Endothelial cell of umbilical vein (primary cell): ENCODE results near the gene MROH7. TPM values are rescaled to one million over a fixed set of nuclear protein-coding genes. Genes with fewer than 3 reads are reported as not detected.

ENCODE experiments used
- BruUV-seq: library from RNA; stranded (reverse); fragments of 400-500 nt; replicated peaks from 2 replicates; lab custom pipeline; 2021; lab: Mats Ljungman, UMichigan
- CTCF ChIA-PET: fragments of 300-600, 350-600 bp; sonication (Branson Sonifier 250); formaldehyde crosslinking; loops from one replicate; lab custom pipeline; 2021; ENCODE audit warnings: antibody characterized with exemption, inconsistent platforms; lab: Charles Lee
- POLR2A ChIA-PET: fragments of 300-600, 350-600 bp; sonication (Branson Sonifier 250); formaldehyde crosslinking; loops from one replicate; lab custom pipeline; 2021; ENCODE audit warnings: antibody characterized with exemption, inconsistent platforms; lab: Charles Lee
- DNase-seq: peaks from one replicate; pipeline ENCODE4 v3.0.0-alpha.2; 2011; ENCODE audit warnings: low read depth, low spot score
- FAIRE-seq: peaks from 2 replicates; lab custom pipeline; 2011; peaks lifted over from hg19 to GRCh38; lab: Jason Lieb, UNC
- H2AFZ ChIP-seq: 2 replicates; pipeline ENCODE4 v1.6.0; 2012; ENCODE audit warnings: low read depth, low read length, control low read depth, inconsistent platforms
- H3K27ac ChIP-seq: 2 replicates; pipeline ENCODE4 v1.5.1; 2011; ENCODE audit warnings: low read depth, mild to moderate bottlenecking, control low read depth, low read length, moderate library complexity; ENCODE audit not compliant: insufficient read depth
- H3K27me3 ChIP-seq, 2 experiments: 2 replicates each; pipeline versions ENCODE4 v1.6.0 to v1.6.1; 2011; ENCODE audit warnings: low read length in 2 of 2, mixed read lengths in 1 of 2; ENCODE audit not compliant: control insufficient read depth in 2 of 2, insufficient read depth in 2 of 2
- H3K36me3 ChIP-seq, 2 experiments: 2 replicates in 1 of 2; 3 replicates in 1 of 2; pipeline ENCODE4 v1.5.1; 2011; ENCODE audit warnings: low read length in 2 of 2, mild to moderate bottlenecking in 1 of 2, moderate library complexity in 1 of 2; ENCODE audit not compliant: control insufficient read depth in 2 of 2, insufficient read depth in 2 of 2; ENCODE audit errors: extremely low read depth in 1 of 2
- H3K4me1 ChIP-seq: 3 replicates; pipeline ENCODE4 v1.5.1; 2011; ENCODE audit warnings: mild to moderate bottlenecking, low read length; ENCODE audit not compliant: control insufficient read depth, insufficient read depth; ENCODE audit errors: extremely low read depth
- H3K4me2 ChIP-seq: 2 replicates; pipeline ENCODE4 v1.6.1; 2011; ENCODE audit warnings: low read length, control low read depth, mixed read lengths; ENCODE audit not compliant: insufficient read depth
- H3K4me3 ChIP-seq, 3 experiments: fragments of 200-600 bp in 1 of 3; sonication (generic), shearing (Covaris generic) in 1 of 3; replicated peaks in 1 of 3; 2 replicates each; pipeline ENCODE4 v1.5.1; 2011 to 2016; ENCODE audit warnings: control low read depth in 3 of 3, low read length in 3 of 3, mild to moderate bottlenecking in 2 of 3, inconsistent platforms in 1 of 3, low read depth in 1 of 3, moderate library complexity in 1 of 3; ENCODE audit not compliant: insufficient read depth in 1 of 3
- H3K79me2 ChIP-seq: 2 replicates; pipeline ENCODE4 v1.6.0; 2012; ENCODE audit warnings: low read length, inconsistent platforms; ENCODE audit not compliant: control insufficient read depth, insufficient read depth
- H3K9ac ChIP-seq: replicated peaks from 2 replicates; pipeline ENCODE3; 2011; ENCODE audit warnings: low read length, control low read depth; ENCODE audit not compliant: insufficient read depth; ENCODE audit errors: extremely low read depth
- H3K9me1 ChIP-seq: replicated peaks from 3 replicates; pipeline ENCODE4 v1.6.0; 2011; ENCODE audit warnings: mild to moderate bottlenecking, low read length; ENCODE audit not compliant: control insufficient read depth, insufficient read depth; ENCODE audit errors: extremely low read depth
- H3K9me3 ChIP-seq: replicated peaks from 2 replicates; pipeline ENCODE4 v1.5.1; 2012; ENCODE audit warnings: low read length, inconsistent platforms; ENCODE audit not compliant: control insufficient read depth, insufficient read depth
- H4K20me1 ChIP-seq: replicated peaks from 2 replicates; pipeline ENCODE3; 2011; ENCODE audit warnings: mild to moderate bottlenecking, low read length; ENCODE audit not compliant: control insufficient read depth, insufficient read depth; ENCODE audit errors: extremely low read depth
- EZH2 ChIP-seq: IDR thresholded peaks from 2 replicates; pipeline ENCODE4 v1.6.1; 2012; ENCODE audit warnings: borderline replicate concordance, low read depth, mild to moderate bottlenecking, moderate library complexity, low read length, inconsistent platforms; ENCODE audit not compliant: severe bottlenecking
- FOS ChIP-seq: IDR thresholded peaks from 2 replicates; pipeline ENCODE4 v1.6.1; 2011; ENCODE audit warnings: mild to moderate bottlenecking, low read length, moderate library complexity, borderline replicate concordance; ENCODE audit not compliant: insufficient read depth
- GATA2 ChIP-seq: IDR thresholded peaks from 2 replicates; pipeline ENCODE4 v1.7.0; 2011; ENCODE audit warnings: low read depth, mild to moderate bottlenecking, moderate library complexity, mixed read lengths, low read length; ENCODE audit not compliant: insufficient read length, insufficient read depth
- JUN ChIP-seq: IDR thresholded peaks from 2 replicates; pipeline ENCODE4 v1.6.1; 2011; ENCODE audit warnings: borderline replicate concordance, low read depth; ENCODE audit not compliant: insufficient read length, insufficient read depth
- MYC ChIP-seq: IDR thresholded peaks from one replicate; pipeline ENCODE4 v1.6.1; 2011; ENCODE audit warnings: mild to moderate bottlenecking, low read depth, low read length
- POLR2AphosphoS5 ChIP-seq: IDR thresholded peaks from 2 replicates; pipeline ENCODE4 v1.6.1; 2012; ENCODE audit warnings: low read depth, mild to moderate bottlenecking, control low read depth, low read length, moderate library complexity; ENCODE audit not compliant: insufficient read depth
- dilution Hi-C: fragments of 300-500 bp; cut with MboI; formaldehyde crosslinking; loops from one replicate; pipeline ENCODE4 v1.15.0; 2019; ENCODE audit warnings: low sequenced_read_pairs; ENCODE audit not compliant: extremely low pct_ligation_motif_present
- intact Hi-C: fragments of 100-400 bp; cut with micrococcal nuclease; formaldehyde crosslinking; loops from one replicate; pipeline ENCODE4 v1.10.0; 2022
- polyA plus RNA-seq, 4 experiments: library from polyadenylated mRNA; depleted of rRNA in 3 of 4; stranded (reverse) in 3 of 4; unstranded in 1 of 4; fragments of >200 nt; gene quantifications; 2 replicates each; pipeline versions ENCODE4 v1.2.1 to v1.2.3, GENCODE V29; 2011 to 2012; ENCODE audit warnings: missing spikeins in 1 of 4
- total RNA-seq: library from RNA; stranded (reverse); gene quantifications from 2 replicates; pipeline ENCODE4 v1.2.3, GENCODE V29; 2021
- TF ChIP-seq, protein P1 (sequence below), 2 donors: IDR thresholded peaks; 1 replicate in 1 of 2; 2 replicates in 1 of 2; pipeline ENCODE4 v1.5.1; 2011; ENCODE audit warnings: low read length in 2 of 2, mild to moderate bottlenecking in 2 of 2, moderate library complexity in 2 of 2, control low read depth in 1 of 2, inconsistent platforms in 1 of 2, low read depth in 1 of 2; ENCODE audit not compliant: insufficient read depth in 1 of 2; ENCODE audit errors: extremely low read depth in 1 of 2
- TF ChIP-seq, protein P2 (sequence below): IDR thresholded peaks from 2 replicates; pipeline ENCODE4 v1.6.1; 2011; ENCODE audit not compliant: insufficient read depth, insufficient read length

MROH7 gene
- total and polyA plus RNA-seq, 2 donors (not counting 3 experiments of a cell fraction or from before 2014, with no cell fraction given): 0.06 to 0.24 TPM

GRCh38 chr1:54738244-54738643 lies 96.7 kb downstream of the MROH7 start:
- no peak overlapping the region for H3K9ac ChIP-seq
- no peak overlapping the region for H2AFZ ChIP-seq
- H3K9me3 ChIP-seq: no peaks in the 10 kb centered on the region
- H3K9me1 ChIP-seq: no peaks in the 10 kb centered on the region
- H3K4me2 ChIP-seq: no peak overlapping the region
- H3K4me3 ChIP-seq: no peak overlapping the region
- POLR2A ChIA-PET: no interaction called here
- H4K20me1 ChIP-seq: no peaks in the 10 kb centered on the region
- TF ChIP-seq, protein P1, sequence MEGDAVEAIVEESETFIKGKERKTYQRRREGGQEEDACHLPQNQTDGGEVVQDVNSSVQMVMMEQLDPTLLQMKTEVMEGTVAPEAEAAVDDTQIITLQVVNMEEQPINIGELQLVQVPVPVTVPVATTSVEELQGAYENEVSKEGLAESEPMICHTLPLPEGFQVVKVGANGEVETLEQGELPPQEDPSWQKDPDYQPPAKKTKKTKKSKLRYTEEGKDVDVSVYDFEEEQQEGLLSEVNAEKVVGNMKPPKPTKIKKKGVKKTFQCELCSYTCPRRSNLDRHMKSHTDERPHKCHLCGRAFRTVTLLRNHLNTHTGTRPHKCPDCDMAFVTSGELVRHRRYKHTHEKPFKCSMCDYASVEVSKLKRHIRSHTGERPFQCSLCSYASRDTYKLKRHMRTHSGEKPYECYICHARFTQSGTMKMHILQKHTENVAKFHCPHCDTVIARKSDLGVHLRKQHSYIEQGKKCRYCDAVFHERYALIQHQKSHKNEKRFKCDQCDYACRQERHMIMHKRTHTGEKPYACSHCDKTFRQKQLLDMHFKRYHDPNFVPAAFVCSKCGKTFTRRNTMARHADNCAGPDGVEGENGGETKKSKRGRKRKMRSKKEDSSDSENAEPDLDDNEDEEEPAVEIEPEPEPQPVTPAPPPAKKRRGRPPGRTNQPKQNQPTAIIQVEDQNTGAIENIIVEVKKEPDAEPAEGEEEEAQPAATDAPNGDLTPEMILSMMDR (IDR thresholded peaks at IDR 0.05; ENCODE audit: extremely low read depth in 1 of 2, insufficient read depth in 1 of 2, low read depth in 1 of 2, low read length in 2 of 2): no peak
- no peak for TF ChIP-seq GATA2
- TF ChIP-seq EZH2: no peak
- no peak for TF ChIP-seq POLR2AphosphoS5
- TF ChIP-seq FOS: no peak
- no peak for TF ChIP-seq JUN
- no peak for TF ChIP-seq MYC
- TF ChIP-seq, protein P2, sequence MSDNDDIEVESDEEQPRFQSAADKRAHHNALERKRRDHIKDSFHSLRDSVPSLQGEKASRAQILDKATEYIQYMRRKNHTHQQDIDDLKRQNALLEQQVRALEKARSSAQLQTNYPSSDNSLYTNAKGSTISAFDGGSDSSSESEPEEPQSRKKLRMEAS: no peak
- no peak for FAIRE-seq
- no TSS peak for BruUV-seq
- peaks cover 9 to 37% of the 10 kb centered on the region in 2 experiments for H3K36me3 ChIP-seq
- H3K27me3 ChIP-seq: no peaks in the 10 kb centered on the region
- H3K79me2 ChIP-seq: no peaks in the 10 kb centered on the region
- no peak for DNase-seq
- CTCF ChIA-PET: no interaction called here
- no peaks in the 10 kb centered on the region for H3K4me1 ChIP-seq
- H3K27ac ChIP-seq: no peak overlapping the region
- dilution Hi-C loops (no loop called here), intact Hi-C loops (no loop called here)
